ENCODE data around the gene PPP2R1B. TPM values are rescaled to one million over a fixed set of nuclear protein-coding genes. Genes with fewer than 3 reads are reported as not detected.
A peak's percentile ranks its signal among the peaks of the same experiment; 100 is the strongest.

The PPP2R1B gene
- total RNA-seq, 1 donor, result 19.9 TPM

DNA sequence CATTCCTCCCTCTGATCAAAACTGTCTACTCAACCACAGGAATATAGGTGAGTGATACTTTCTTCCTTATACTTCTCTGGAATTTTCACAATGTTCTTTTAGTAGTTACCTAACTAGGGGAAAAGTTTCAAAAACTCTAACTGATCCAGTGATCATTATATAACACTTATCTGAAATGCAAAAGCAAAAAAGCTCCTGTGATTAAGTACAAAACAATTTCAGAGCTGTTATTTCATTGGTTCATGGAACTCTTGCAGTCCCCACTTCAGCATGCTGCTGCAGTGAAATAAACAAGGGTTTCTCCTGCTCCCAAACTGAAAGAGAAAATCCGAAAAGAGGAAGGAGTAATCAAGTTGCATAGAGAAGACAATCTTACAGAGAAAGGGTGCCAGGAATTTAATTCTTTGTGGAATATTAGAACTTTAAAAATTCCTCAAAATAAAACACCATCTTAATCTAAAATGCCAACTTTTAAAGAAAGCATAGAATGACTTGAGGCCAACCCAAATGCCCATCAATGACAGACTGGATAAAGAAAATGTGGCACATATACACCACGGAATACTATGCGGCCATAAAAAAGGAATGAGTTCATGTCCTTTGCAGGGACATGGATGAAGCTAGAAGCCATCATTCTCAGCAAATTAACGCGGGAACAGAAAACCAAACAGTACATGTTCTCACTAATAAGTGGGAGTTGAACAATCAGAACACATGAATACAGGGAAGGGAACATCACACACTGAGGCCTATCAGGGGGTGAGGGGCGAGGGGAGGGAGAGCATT lies 20.3 kb downstream of the PPP2R1B start:
- H3K27ac ChIP-seq (ENCODE audit: low read depth, low read length), result peak overlapping the region; percentile 82
- H3K27me3 ChIP-seq (ENCODE audit: insufficient read depth, low read length), result no peaks in the 10 kb centered on the region
- H3K79me2 ChIP-seq (ENCODE audit: insufficient read depth, low read length), result peaks cover 36% of the 10 kb centered on the region
- no peaks in the 10 kb centered on the region for H3K9me3 ChIP-seq (ENCODE audit: low read depth, low read length)
- H3K4me2 ChIP-seq (ENCODE audit: insufficient read depth, low read length), result peak overlapping the region; percentile 72
- H3K4me1 ChIP-seq (ENCODE audit: insufficient read depth, low read length), result peaks cover 27% of the 10 kb centered on the region
- H3K4me3 ChIP-seq (ENCODE audit: insufficient read depth, low read length), result peak overlapping the region; percentile 45
- TF ChIP-seq, protein P1, sequence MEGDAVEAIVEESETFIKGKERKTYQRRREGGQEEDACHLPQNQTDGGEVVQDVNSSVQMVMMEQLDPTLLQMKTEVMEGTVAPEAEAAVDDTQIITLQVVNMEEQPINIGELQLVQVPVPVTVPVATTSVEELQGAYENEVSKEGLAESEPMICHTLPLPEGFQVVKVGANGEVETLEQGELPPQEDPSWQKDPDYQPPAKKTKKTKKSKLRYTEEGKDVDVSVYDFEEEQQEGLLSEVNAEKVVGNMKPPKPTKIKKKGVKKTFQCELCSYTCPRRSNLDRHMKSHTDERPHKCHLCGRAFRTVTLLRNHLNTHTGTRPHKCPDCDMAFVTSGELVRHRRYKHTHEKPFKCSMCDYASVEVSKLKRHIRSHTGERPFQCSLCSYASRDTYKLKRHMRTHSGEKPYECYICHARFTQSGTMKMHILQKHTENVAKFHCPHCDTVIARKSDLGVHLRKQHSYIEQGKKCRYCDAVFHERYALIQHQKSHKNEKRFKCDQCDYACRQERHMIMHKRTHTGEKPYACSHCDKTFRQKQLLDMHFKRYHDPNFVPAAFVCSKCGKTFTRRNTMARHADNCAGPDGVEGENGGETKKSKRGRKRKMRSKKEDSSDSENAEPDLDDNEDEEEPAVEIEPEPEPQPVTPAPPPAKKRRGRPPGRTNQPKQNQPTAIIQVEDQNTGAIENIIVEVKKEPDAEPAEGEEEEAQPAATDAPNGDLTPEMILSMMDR (IDR thresholded peaks at IDR 0.05; ENCODE audit: extremely low read depth, low read depth, low read length), result no peak
- H2AFZ ChIP-seq (ENCODE audit: low read length), result no peak overlapping the region
- DNase-seq (ENCODE audit: insufficient read length, low spot score, missing footprints), result no peak
- H3K36me3 ChIP-seq (ENCODE audit: insufficient read depth, low read length), result peaks cover 62% of the 10 kb centered on the region
- H4K20me1 ChIP-seq (ENCODE audit: insufficient read depth, low read length), result no peaks in the 10 kb centered on the region

DNA sequence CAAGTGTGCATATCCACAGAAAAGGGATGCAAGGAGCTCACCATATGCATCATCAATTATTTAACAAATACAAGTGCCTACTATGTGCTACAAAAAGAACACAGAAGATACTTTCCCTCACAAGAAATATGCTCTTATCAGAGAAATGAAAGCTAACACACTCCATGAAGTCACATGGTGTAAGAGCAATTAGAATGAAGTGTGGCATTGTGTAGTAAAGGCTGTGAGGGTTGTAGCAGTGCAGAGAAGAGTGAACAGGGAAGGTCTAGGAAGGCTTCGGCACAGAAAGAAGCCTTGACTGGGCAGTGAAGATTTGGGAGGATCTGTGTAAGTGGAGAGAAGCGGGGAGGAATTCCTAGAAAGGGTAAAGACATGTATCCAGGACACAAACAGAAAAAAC lies 22.5 kb downstream of the PPP2R1B start:
- Histone ChIP-seq H3K4me2 (ENCODE audit: insufficient read depth, low read length) (no peak overlapping the region), H3K36me3 (ENCODE audit: insufficient read depth, low read length) (peaks cover 53% of the 10 kb centered on the region), H3K79me2 (ENCODE audit: insufficient read depth, low read length) (peaks cover 30% of the 10 kb centered on the region), H2AFZ (ENCODE audit: low read length) (no peak overlapping the region), H3K4me3 (ENCODE audit: insufficient read depth, low read length) (no peak overlapping the region), H3K4me1 (ENCODE audit: insufficient read depth, low read length) (peaks cover 27% of the 10 kb centered on the region), H3K9me3 (ENCODE audit: low read depth, low read length) (no peaks in the 10 kb centered on the region), H3K27me3 (ENCODE audit: insufficient read depth, low read length) (no peaks in the 10 kb centered on the region), H4K20me1 (ENCODE audit: insufficient read depth, low read length) (no peaks in the 10 kb centered on the region), H3K27ac (ENCODE audit: low read depth, low read length) (no peak overlapping the region)
- TF ChIP-seq, protein P1 (IDR thresholded peaks at IDR 0.05; ENCODE audit: extremely low read depth, low read depth, low read length), result no peak
- no peak for DNase-seq (ENCODE audit: insufficient read length, low spot score, missing footprints)

DNA sequence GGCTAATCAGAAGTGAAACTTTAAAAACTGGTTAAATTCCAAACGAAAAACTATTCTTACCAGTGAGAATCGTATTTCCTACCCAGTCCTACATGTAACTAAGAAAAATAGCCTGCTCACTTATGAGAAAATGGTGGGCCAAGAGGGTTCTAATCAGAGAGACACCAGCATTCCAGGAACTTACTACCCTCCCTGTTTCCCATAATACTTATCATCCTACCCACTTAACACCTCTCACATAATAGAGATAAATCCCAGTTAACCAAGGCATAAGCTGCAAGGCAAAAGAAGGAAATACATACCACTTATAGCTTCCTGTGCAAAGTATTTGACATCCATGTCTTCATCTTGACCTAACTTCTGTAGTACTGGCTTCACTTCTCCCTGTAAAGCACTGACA lies 24.4 kb downstream of the PPP2R1B start:
- DNase-seq (ENCODE audit: insufficient read length, low spot score, missing footprints), result no peak
- Histone ChIP-seq H3K4me1 (ENCODE audit: insufficient read depth, low read length) (peaks cover 41% of the 10 kb centered on the region), H2AFZ (ENCODE audit: low read length) (no peak overlapping the region), H3K36me3 (ENCODE audit: insufficient read depth, low read length) (peaks cover 38% of the 10 kb centered on the region), H3K9me3 (ENCODE audit: low read depth, low read length) (no peaks in the 10 kb centered on the region), H3K79me2 (ENCODE audit: insufficient read depth, low read length) (peaks cover 18% of the 10 kb centered on the region), H3K4me3 (ENCODE audit: insufficient read depth, low read length) (no peak overlapping the region), H3K4me2 (ENCODE audit: insufficient read depth, low read length) (no peak overlapping the region), H3K27me3 (ENCODE audit: insufficient read depth, low read length) (no peaks in the 10 kb centered on the region), H4K20me1 (ENCODE audit: insufficient read depth, low read length) (no peaks in the 10 kb centered on the region), H3K27ac (ENCODE audit: low read depth, low read length) (no peak overlapping the region)
- TF ChIP-seq, protein P1 (IDR thresholded peaks at IDR 0.05; ENCODE audit: extremely low read depth, low read depth, low read length), result no peak

DNA sequence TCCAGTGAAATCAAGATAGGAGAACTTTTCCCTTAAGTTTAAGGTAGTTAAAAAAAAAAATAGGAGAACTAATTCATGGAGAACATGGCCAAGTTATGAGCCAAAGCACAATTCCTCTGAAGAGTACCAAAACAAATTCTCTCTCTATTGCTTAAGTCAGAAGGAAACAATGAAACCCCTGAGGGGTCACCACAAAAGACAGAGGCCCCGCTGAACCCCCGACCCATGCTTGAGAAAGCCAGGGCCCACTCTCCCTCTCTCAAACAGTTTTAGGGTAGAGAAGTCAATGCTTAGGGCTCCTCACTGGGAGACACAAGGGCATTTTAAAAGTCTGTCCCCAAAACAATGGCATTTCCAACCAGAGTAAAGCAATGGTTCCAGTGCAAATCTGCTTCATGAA lies 26.9 kb downstream of the PPP2R1B start:
- Histone ChIP-seq H3K4me1 (ENCODE audit: insufficient read depth, low read length) (peaks cover 44% of the 10 kb centered on the region), H3K4me3 (ENCODE audit: insufficient read depth, low read length) (no peak overlapping the region), H3K36me3 (ENCODE audit: insufficient read depth, low read length) (peaks cover 33% of the 10 kb centered on the region), H3K27ac (ENCODE audit: low read depth, low read length) (no peak overlapping the region), H3K4me2 (ENCODE audit: insufficient read depth, low read length) (no peak overlapping the region), H4K20me1 (ENCODE audit: insufficient read depth, low read length) (no peaks in the 10 kb centered on the region), H3K9me3 (ENCODE audit: low read depth, low read length) (no peaks in the 10 kb centered on the region), H3K27me3 (ENCODE audit: insufficient read depth, low read length) (no peaks in the 10 kb centered on the region), H2AFZ (ENCODE audit: low read length) (no peak overlapping the region), H3K79me2 (ENCODE audit: insufficient read depth, low read length) (peaks cover 12% of the 10 kb centered on the region)
- TF ChIP-seq, protein P1 (IDR thresholded peaks at IDR 0.05; ENCODE audit: extremely low read depth, low read depth, low read length), result no peak
- no peak for DNase-seq (ENCODE audit: insufficient read length, low spot score, missing footprints)
